ENCODE measurements around the gene PAXIP1.

Gene PAXIP1

DNA sequence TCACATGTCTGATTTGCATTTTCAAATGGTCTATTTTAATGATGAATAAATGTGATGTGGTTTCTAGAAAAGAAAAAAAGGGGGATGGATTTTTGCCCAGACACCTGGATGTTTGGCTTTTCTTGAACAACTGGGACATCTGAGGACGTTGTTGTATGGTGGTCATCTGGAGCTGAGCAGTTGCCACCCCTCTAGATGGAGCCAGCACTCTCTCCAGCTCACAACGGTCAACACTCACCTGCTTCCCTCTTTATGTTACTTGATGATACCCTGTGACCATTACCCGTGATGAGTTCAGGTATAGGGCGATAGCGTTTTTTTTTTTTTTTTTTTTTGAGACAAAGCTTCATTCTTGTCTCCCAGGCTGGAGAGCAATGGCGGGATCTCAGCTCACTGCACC is 30.1 kb upstream of the PAXIP1 start:
- Histone ChIP-seq H3K36me3 (ENCODE audit: control insufficient read depth, insufficient read depth, low read length) (no peaks in the 10 kb centered on the region), H3K4me1 (no peaks in the 10 kb centered on the region), H3K4me2 (ENCODE audit: low read length) (no peak overlapping the region), H3K9me3 (ENCODE audit: control insufficient read depth, low read length) (no peaks in the 10 kb centered on the region), H3K9ac (no peak overlapping the region), H3K27me3 (ENCODE audit: control insufficient read depth, insufficient read depth, low read length) (no peaks in the 10 kb centered on the region), H3K79me2 (no peaks in the 10 kb centered on the region), H3K27ac (no peak overlapping the region), H2AFZ (no peak overlapping the region), H3K4me3 (ENCODE audit: low read depth, low read length) (no peak overlapping the region)
- TF ChIP-seq, protein P1, sequence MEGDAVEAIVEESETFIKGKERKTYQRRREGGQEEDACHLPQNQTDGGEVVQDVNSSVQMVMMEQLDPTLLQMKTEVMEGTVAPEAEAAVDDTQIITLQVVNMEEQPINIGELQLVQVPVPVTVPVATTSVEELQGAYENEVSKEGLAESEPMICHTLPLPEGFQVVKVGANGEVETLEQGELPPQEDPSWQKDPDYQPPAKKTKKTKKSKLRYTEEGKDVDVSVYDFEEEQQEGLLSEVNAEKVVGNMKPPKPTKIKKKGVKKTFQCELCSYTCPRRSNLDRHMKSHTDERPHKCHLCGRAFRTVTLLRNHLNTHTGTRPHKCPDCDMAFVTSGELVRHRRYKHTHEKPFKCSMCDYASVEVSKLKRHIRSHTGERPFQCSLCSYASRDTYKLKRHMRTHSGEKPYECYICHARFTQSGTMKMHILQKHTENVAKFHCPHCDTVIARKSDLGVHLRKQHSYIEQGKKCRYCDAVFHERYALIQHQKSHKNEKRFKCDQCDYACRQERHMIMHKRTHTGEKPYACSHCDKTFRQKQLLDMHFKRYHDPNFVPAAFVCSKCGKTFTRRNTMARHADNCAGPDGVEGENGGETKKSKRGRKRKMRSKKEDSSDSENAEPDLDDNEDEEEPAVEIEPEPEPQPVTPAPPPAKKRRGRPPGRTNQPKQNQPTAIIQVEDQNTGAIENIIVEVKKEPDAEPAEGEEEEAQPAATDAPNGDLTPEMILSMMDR (IDR thresholded peaks at IDR 0.05) = no peak

DNA sequence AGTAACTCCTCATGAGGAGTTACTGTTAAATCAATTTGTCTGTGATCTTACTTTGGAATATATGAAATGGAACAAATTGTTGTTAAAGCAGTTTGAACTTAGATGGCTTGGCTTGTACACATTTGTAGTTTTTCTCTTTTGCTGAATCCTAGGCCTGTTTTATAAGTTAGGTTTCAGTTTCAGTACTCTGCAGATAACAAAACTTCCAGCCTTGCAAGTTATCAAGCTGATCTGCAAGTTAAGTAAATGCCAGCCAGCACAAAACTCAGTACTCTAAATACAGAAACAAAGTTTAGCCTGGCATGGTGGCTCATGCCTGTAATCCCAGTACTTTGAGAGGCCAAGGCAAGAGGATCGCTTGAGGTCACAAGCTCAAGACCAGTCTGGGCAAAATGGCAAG is 25.0 kb upstream of the PAXIP1 start:
- Histone ChIP-seq H3K4me1 (no peaks in the 10 kb centered on the region), H3K27ac (no peak overlapping the region), H2AFZ (no peak overlapping the region), H3K36me3 (ENCODE audit: control insufficient read depth, insufficient read depth, low read length) (no peaks in the 10 kb centered on the region), H3K27me3 (ENCODE audit: control insufficient read depth, insufficient read depth, low read length) (no peaks in the 10 kb centered on the region), H3K79me2 (no peaks in the 10 kb centered on the region), H3K4me3 (ENCODE audit: low read depth, low read length) (no peak overlapping the region), H3K9me3 (ENCODE audit: control insufficient read depth, low read length) (no peaks in the 10 kb centered on the region), H3K9ac (no peak overlapping the region), H3K4me2 (ENCODE audit: low read length) (no peak overlapping the region)
- TF ChIP-seq, protein P1 (IDR thresholded peaks at IDR 0.05) = no peak

DNA sequence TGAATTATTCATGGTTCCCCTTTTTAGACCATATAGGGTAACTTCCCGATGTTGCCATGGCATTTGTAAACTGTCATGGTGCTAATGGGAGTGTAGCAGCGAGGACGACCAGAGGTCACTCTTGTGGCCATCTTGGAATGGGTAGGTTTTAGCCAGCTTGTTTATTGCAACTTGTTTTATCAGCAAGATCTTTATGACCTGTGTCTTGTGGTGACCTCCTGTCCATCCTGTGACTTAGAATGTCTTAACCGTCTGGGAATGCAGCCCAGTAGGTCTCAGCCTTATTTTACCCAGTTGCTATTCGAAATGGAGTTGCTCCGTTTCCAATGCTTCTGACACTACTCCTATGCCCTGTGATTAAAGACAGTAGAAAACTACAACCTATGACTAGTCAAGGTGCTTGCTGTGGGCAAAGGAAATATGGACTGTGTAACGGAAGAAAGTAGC is 18.8 kb upstream of the PAXIP1 start:
- H3K9ac ChIP-seq = no peak overlapping the region
- no peak overlapping the region for H3K27ac ChIP-seq
- no peaks in the 10 kb centered on the region for H3K79me2 ChIP-seq
- TF ChIP-seq, protein P1 (IDR thresholded peaks at IDR 0.05) = no peak
- no peak overlapping the region for H2AFZ ChIP-seq
- H3K36me3 ChIP-seq (ENCODE audit: control insufficient read depth, insufficient read depth, low read length) = no peaks in the 10 kb centered on the region
- H3K4me1 ChIP-seq = no peaks in the 10 kb centered on the region
- no peak overlapping the region for H3K4me3 ChIP-seq (ENCODE audit: low read depth, low read length)
- no peak overlapping the region for H3K4me2 ChIP-seq (ENCODE audit: low read length)
- no peaks in the 10 kb centered on the region for H3K27me3 ChIP-seq (ENCODE audit: control insufficient read depth, insufficient read depth, low read length)
- H3K9me3 ChIP-seq (ENCODE audit: control insufficient read depth, low read length) = no peaks in the 10 kb centered on the region

DNA sequence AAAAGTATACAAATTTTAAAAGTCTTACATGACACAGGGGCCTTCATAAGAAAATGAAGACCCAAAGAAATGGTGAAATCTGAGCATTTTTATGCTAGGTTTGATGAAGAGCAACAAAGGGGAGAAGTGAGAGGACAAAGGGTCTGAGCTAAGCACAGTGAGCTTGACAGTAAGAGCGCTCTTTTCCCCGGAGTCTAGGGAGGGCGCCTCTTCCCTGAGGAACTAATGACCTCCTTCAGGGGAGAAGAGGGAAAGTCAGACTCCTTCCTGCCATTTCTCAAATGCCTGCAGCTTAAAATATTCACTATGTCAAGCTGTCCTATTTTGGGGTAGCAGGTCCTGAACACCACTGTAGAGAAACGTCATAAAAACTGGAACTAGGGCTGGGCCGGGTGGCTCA is 18.1 kb upstream of the PAXIP1 start:
- Histone ChIP-seq H3K9ac (no peak overlapping the region), H3K27ac (no peak overlapping the region), H3K4me3 (ENCODE audit: low read depth, low read length) (no peak overlapping the region), H3K4me2 (ENCODE audit: low read length) (no peak overlapping the region), H3K27me3 (ENCODE audit: control insufficient read depth, insufficient read depth, low read length) (no peaks in the 10 kb centered on the region), H2AFZ (no peak overlapping the region), H3K4me1 (no peaks in the 10 kb centered on the region), H3K9me3 (ENCODE audit: control insufficient read depth, low read length) (no peaks in the 10 kb centered on the region), H3K79me2 (no peaks in the 10 kb centered on the region), H3K36me3 (ENCODE audit: control insufficient read depth, insufficient read depth, low read length) (no peaks in the 10 kb centered on the region)
- TF ChIP-seq, protein P1 (IDR thresholded peaks at IDR 0.05) = no peak

DNA sequence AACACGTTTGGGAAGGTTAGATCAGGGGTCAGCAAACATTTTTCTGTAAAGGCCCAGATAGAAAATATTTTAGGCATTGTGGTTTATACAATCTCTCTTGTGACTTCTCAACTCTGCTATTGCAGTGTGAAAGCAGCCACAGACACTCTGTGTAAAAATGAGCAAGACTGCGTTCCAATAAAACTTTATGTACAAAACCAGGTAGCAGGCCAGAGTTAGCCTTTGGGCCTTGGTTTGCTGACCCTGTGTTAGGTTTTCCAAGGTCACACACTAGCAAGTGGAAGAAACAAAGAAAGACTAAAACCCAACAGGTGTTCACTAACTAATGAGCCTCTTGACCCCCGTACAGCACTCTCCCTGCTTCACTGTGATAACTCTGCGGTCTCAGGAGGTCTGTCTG is 14.9 kb upstream of the PAXIP1 start:
- no peaks in the 10 kb centered on the region for H3K27me3 ChIP-seq (ENCODE audit: control insufficient read depth, insufficient read depth, low read length)
- no peak overlapping the region for H3K4me3 ChIP-seq (ENCODE audit: low read depth, low read length)
- H3K27ac ChIP-seq = no peak overlapping the region
- H3K36me3 ChIP-seq (ENCODE audit: control insufficient read depth, insufficient read depth, low read length) = no peaks in the 10 kb centered on the region
- no peak overlapping the region for H2AFZ ChIP-seq
- no peak overlapping the region for H3K9ac ChIP-seq
- H3K4me1 ChIP-seq = no peaks in the 10 kb centered on the region
- no peak overlapping the region for H3K4me2 ChIP-seq (ENCODE audit: low read length)
- no peaks in the 10 kb centered on the region for H3K9me3 ChIP-seq (ENCODE audit: control insufficient read depth, low read length)
- TF ChIP-seq, protein P1 (IDR thresholded peaks at IDR 0.05) = no peak
- no peaks in the 10 kb centered on the region for H3K79me2 ChIP-seq
